GM21526 (cell line): ENCODE measurements around the gene FBXW4.

Experiments
- ATAC-seq: cut with Tn5 transposase; IDR thresholded peaks from one replicate; pipeline ENCODE4 v1.9.1; 2021; ENCODE audit warnings: moderate library complexity; ENCODE audit not compliant: unreplicated experiment, low FRiP score

Gene FBXW4

GRCh38 chr10:101570428-101571270 lies 124.3 kb downstream of the FBXW4 start:
- ATAC-seq, result no peak

DNA sequence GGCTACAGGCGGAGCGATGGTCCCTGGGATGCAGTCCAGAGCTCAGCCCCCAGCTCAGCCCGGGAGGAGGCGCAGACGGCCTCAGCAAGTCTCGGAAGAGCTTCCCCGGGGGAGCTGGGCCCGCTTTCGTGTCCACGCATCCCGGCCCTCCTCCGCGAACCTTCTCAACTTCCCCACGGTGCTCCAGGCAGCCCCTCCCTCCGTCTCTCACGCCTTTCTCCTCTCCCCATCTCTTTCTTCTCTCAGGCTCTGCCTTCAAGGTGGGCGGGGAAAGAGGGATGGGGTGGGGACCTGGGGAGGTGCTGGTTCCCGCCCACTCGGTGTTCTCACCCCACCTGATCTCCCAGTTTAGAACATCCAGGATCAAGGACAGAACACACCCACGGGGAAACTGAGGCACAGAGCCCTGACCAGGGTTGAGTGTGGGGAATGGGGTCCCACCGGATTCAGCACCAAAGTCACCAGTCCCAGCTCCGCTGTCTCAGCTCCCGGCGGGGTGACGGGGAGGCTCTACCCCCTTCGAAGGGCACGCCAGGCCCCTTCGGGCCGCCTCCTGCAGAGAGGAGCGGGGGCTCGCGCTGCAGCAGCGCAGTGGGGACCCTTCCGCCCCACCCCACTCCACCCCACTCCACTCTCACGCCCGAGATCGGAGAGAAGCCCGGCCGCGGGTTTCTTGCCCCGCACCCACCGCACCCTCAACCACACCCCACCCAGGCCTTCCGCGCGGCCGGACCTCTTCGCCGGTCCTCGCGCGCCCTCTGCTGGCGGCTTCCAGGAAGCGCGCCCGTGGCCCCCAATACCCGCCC lies 125.1 kb downstream of the FBXW4 start:
- ATAC-seq, result no peak

DNA sequence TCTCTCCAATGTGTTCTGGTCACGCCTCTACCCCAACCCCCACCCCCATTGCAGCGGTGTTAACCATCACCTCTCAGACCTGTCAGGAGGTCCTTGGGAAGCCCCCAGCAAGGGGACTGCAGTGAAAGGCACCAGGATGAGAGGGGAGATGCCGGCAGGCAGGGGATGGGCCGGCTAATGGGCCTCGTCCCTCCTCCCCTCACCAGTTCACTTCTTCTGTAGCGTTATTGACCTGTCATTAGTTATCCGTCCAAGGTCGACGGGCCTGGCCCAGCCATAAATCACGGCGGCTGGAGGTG lies 125.7 kb downstream of the FBXW4 start:
- no peak for ATAC-seq

DNA sequence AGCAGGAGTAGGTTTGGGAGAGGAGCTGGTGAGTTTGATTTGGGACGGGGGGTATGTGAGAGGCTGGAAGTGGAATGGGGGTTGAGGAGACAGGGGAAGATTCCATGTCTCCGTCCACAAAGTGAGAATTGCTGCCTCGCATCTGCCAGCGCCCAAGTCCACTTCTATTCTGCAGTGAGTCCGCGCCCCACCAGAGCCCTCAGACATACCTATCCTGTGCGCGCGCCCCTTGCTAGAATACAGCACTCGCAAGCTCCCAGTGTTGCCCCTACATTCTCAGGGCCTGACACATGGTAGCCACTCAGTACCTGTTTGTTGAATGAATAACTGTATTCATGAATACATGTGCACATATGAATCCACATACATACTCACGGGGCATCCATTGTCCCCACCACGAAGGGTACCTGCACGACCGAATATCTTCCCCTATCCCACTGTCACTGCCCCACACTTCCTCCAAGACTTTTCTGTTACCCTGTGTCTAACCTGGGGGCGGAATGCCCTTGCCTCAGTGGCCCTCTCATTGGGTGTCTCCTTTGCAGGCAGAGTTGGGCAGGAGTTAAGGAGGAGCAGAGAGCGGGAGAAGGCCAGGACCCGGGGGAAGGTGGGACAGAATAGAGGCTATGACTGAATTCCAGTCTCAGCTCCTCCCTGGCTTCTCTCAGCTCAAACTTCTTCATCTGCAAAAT lies 126.8 kb downstream of the FBXW4 start:
- no peak for ATAC-seq

GRCh38 chr10:101567165-101568006 lies 127.6 kb downstream of the FBXW4 start:
- ATAC-seq, result no peak

GRCh38 chr10:101566333-101567164 lies 128.4 kb downstream of the FBXW4 start:
- no peak for ATAC-seq

DNA sequence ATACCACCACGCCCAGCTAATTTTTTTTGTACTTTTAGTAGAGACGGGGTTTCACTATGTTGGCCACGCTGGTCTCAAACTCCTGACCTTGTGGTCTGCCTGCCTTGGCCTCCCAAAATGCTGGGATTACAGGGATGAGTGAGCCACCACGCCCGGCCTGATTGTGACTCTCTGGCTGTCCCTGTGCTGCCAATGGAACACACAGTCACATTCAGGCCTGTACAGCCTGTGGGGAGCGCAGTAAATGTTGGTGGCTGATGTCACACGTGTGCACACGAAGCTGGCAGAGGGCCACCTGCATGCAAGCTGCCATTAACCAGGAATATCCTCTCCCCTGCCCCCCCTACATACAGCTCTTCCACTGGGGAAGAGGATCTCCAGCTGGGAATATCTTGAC lies 129.0 kb downstream of the FBXW4 start:
- no peak for ATAC-seq

DNA sequence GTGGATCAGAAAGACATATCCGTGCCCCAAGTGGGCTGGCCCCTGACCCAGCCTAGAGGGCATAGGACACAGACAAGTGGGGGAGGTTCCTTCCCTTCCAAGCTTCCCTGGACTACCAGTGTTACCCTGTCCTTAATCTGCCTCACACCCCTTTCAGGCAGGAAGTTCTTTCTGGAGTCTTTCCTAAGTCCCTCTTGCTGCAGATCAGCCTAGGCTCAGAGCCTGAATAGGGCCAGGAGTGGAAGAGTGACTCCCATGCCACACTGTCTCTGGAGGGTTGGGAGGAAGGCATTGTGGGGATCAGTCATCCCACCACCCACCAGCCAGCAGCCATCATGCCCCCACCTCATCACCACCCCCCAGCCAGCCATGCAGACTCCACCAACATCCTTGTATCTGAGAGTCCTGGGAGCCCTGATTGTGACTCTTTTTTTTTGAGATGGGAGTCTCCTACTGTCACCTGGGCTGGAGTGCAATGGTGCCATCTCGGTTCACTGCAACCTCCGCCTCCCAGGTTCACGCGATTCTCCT lies 129.5 kb downstream of the FBXW4 start:
- ATAC-seq, result no peak

- no peak for ATAC-seq
These were observed 130.4 kb downstream of the FBXW4 start for GRCh38 chr10:101564490-101564991.

- no peak for ATAC-seq
These were observed 131.4 kb downstream of the FBXW4 start for GRCh38 chr10:101563497-101564040.

- no peak for ATAC-seq
These were observed 132.0 kb downstream of the FBXW4 start for GRCh38 chr10:101563007-101563406.

DNA sequence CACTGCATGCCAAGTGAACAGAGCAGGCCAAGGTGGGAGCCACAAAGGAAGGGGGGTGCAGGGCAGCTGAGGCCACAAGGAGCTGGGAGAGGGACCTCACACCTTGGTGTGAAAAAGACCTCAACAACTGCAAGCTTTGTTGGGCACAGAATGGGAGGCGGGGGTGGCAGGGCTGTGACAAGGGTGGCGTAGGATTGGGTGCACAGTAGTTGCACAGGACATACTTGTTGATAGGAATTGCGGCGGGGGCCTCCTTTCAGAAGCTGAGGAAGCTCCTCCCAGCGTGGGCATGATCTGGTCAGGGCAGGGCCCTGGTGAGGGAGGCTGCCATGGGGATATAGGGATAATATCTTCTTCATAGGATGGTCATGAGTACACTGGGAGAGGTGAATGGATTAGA lies 132.7 kb downstream of the FBXW4 start:
- ATAC-seq, result no peak

DNA sequence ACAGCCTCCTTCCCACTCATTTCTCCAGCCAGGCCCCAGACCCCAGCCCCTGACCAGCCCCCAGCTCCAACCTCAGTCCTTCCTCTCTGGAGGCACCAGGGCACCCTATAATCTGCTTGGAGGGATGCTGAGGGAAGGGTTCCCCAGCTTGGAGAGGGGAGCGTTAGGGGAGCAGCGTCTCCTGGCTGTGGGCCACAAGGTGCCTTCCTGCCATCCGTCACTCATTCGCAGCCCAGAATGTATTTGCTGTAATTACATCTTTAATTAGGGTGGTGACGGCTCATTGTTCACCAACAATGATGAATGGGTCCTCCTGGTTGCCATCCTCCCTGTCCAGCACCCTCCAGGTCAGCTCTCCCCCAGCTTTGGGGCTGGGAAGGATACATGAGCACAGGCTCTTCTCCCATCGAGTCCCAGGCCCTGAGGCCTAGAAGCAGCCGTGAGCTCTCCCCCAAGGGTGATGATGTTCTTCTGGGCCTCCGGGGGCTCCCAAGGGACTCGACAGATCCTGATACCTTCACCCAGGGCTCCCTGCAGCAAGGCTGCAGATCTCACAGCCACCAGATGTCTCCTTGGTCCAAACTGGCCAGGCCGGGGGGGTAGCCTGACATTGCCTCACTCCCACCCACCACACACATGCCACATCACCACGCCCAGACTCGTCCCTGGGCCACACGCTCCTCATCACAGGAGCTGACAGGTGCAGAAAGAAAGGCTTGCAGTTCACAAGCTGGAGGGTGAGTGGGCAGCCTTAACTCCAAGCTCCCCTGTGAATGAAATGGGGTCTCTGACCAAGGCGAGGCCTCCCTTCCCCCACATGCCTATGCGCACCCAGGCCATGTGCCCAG lies 133.7 kb downstream of the FBXW4 start:
- no peak for ATAC-seq
